ENCODE data around the gene AKAP12. TPM values are rescaled to one million over a fixed set of nuclear protein-coding genes. Genes with fewer than 3 reads are reported as not detected.

Gene AKAP12
- total RNA-seq, 1 donor from 2014 or later = 5.0 TPM

DNA sequence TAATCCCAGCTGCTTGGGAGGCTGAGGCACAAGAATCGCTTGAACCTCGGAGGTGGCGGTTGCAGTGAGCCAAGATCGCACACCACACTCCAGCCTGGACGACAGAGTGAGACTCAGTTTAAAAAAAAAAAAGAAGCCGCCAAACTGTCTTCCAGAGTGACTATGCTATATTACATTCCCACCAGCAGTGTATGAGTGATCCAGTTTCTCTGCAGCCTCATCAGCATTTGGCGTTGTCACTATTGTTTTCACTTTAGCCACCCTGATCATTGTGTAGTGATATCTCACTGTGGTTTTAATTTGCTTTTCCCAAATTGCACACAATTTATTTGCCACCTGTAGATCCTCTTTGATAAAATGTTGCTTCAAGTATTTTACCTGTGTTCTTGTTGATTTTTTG is 6.0 kb upstream of the AKAP12 start:
- intact Hi-C loops (cut with micrococcal nuclease) = no loop called here

DNA sequence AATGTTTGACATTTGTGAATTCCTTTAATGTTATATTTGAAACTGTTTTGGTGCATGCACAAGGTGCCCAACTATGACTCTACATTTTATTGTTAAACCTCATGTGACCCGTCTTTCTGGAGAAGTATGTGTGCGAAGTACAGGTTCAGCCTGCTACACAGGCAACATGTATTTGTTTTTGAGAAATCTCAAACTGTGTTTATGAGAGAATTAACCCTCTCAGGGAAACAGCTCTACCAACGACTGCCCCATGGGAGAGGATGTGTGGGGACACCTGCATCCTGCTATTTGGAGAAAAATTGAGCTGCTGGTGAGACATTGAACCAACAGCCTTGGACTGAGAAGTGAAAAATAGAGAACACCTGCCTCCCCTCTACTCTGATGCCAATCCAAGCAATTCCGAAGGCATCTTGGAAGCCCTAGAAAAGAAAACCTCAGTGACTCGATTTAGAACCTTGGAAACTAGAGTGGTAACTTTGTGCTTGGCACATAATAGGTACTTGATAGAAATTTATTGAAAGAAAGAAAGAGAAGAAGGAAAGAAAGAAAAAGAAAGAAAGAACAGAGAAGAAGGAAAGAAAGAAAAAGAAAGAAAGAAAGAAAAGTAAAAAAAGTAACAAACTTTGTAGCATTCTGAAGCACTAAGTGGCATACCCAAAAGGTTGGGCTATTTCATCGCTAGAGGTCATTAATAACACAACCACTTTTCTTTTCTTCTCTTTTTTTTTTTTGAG is 2.9 kb upstream of the AKAP12 start:
- intact Hi-C loops (cut with micrococcal nuclease) = no loop called here

DNA sequence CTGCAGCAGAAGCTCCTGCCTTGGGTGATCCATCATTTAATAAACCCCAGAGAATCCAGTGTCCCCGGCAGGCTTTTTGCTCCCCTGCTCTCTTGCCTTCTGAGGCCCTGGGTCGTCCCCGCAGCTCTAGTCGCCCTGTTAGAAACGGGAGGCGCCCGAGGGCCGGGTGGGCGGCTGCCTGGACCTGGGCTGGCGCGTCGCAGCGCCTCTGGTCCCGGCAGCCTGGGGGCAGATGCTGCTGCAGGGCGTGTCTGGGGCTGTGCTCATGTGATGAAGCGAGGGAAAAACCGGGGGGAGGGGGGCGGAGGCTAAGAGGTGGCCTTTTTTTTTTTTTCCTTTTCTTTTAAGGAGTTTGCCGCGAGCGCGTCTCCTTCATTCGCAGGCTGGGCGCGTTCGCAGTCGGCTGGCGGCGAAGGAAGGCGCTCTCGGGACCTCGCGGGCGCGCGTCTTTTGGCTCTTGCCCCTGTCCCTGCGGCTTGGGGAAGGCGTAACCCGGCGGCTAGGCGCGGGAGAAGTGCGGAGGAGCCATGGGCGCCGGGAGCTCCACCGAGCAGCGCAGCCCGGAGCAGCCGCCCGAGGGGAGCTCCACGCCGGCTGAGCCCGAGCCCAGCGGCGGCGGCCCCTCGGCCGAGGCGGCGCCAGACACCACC is 394 bp downstream of the AKAP12 start:
- intact Hi-C loops (cut with micrococcal nuclease) = loop anchor here (2.0 to 10.0 kb wide), 2 partner anchors 49 to 85 kb away; no protein-coding TSS in a partner anchor

DNA sequence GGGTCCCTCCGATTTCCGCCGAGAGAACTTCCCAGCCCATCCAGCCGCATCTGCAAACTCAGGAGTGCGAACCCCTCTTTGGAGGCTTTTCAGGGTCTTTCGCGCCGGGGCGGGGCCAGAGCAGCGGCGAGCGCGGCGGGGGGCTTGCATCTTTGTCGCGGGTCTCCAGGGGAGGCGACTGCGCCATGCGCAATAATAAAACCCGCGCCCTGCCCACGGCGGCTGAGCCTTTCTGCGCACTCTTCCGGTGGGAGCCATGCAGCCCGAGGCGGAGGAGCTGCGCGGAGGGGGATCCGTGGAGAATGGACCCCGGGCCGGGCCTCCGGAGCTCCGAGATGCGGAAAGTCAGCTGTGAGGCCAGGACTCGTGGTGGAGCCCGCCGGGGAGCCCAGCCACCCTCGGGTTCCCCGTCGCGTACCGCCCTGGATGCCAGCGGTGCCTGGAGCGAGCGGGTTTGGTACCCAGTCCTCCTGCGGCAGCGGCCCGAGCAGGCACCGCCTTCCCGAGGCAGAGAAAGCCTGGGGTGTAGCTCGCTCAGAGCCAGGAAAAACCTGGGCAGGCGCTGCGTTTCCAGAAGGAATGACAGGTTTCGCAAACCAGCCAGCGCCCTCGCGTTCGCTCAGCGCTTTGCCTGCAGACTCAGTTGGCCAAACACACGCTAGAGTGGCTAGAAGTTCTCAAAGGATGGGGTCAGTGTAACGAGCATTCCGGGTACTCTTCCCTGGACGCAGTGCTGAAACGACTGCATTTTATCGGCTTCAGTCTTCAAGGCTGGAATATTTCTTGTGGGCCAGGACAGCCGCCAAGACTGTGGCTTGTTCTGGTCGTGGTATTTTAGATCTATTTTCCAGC is 1.2 kb downstream of the AKAP12 start:
- intact Hi-C loops (cut with micrococcal nuclease) = loop anchor here (2.0 to 10.0 kb wide), 2 partner anchors 48 to 84 kb away; no protein-coding TSS in a partner anchor

DNA sequence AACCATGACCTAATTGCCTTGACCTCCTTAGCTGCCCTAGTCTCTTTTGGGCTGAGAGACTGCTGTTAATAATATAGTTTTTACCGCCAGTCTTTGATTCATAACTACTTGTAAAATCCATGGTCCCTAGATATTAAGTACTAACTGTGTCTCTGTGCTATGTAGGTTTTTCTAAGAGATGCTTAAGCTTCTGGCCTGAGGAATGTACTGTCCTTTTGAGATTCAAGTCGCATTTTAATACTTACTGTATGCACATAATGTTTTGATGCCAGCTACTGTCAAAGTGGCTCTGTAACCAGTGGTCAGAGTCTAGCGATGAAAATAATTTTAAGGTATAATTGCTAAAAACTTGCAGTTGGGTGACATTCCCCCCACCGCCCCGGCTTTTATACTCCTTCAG is 2.1 kb downstream of the AKAP12 start:
- intact Hi-C loops (cut with micrococcal nuclease) = loop anchor here (2.0 to 10.0 kb wide), 2 partner anchors 47 to 83 kb away; no protein-coding TSS in a partner anchor

DNA sequence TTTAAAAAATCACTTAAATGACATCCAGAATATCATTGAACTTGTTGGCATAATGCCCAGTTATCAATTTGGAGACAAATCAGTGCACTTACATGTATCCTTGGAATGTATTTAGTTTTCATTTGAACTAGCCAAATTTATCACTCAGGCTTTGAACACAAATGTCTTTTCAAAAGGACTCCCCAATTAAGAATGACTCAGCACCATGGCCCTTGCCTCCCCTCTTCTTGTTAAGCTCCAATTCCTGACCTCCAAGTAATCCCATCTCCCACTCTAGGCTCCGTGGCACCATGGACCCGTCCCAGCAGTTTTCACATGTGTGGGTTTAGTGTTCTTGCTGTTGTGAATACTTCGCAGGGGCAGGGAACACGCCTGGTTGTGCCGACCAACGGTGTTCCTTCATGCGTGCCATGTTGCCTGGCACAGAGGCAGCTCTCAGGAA is 2.7 kb downstream of the AKAP12 start:
- intact Hi-C loops (cut with micrococcal nuclease) = loop anchor here (10.0 kb wide), 1 partner anchor 82 kb away; no protein-coding TSS in a partner anchor

DNA sequence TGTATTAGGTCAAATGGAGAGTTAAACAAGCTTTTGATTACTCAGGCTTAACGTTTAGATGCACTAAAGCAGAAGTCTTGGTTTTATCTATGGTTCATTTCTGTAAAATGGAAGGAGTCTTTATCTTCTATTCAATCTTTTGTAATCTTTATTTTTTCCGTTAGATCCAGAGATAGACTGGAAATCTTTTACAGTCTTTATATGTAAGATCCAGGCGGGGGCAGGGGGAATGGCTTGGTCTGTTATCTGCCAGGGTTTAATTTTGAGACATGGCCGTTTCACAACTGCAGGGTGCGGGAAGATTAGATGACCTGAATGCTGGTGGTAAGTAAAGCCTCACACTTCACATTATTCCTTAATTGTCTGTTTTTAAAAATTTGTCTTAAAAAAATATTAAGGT is 3.7 kb downstream of the AKAP12 start:
- intact Hi-C loops (cut with micrococcal nuclease) = loop anchor here (10.0 kb wide), 1 partner anchor 81 kb away; no protein-coding TSS in a partner anchor

DNA sequence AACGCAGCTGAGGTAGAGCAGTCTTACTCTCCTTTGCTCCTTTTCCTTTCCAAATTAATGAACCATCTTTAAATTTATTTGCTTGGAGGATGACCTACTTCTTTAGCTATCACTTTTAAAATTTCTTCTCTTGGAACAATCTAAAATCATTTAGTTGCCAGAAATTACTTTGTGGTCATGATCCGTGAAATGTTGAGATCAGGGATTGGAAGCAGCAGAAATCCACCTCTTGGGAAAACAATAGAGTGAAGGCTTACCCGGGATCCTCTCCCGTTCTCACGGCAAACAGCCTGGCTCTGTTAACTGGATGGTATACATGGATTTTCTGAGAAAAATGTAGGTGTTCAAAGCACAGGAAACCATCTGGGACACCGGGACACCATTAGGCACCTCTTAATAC is 7.7 kb downstream of the AKAP12 start:
- intact Hi-C loops (cut with micrococcal nuclease) = loop anchor here (10.0 kb wide), 1 partner anchor 77 kb away; no protein-coding TSS in a partner anchor

DNA sequence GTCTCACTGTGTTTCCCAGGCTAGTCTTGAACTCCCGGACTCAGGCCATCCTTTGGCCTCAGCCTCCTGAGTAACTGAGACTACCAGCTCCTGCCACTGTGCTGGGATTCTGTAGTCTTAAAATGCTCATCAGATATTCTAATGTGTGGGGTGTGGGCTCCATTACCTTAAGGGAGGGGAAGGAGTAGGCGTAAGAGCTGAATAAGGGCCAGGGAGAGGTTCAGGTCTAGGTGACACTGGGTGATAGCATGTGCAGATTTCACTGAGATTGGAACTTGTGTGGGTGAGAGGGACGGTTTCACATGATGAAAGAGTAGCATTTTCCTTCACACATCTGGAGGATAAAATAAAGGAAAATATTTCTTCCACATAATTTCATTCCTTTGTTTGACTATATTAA is 8.5 kb downstream of the AKAP12 start:
- intact Hi-C loops (cut with micrococcal nuclease) = loop anchor here (10.0 kb wide), 1 partner anchor 77 kb away; no protein-coding TSS in a partner anchor

DNA sequence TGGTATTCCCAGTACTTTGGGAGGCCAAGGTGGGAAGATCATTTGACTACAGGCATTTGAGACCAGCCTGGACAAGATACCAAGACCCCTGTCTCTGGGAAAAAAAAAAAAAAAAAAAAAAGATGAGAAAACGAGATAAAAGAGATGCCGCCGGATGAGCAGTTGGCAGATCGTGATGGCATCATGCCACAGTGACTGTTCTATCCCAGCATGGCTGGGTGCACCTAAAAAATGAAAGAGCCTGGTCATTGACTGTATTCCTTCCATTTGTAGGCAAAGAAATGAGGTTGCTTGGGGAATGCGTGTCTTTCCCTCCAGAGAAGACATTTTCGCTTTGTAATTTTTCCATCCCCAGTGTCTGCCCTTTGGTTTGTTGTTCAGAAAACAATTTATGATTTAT is 12.9 kb downstream of the AKAP12 start:
- intact Hi-C loops (cut with micrococcal nuclease) = no loop called here

DNA sequence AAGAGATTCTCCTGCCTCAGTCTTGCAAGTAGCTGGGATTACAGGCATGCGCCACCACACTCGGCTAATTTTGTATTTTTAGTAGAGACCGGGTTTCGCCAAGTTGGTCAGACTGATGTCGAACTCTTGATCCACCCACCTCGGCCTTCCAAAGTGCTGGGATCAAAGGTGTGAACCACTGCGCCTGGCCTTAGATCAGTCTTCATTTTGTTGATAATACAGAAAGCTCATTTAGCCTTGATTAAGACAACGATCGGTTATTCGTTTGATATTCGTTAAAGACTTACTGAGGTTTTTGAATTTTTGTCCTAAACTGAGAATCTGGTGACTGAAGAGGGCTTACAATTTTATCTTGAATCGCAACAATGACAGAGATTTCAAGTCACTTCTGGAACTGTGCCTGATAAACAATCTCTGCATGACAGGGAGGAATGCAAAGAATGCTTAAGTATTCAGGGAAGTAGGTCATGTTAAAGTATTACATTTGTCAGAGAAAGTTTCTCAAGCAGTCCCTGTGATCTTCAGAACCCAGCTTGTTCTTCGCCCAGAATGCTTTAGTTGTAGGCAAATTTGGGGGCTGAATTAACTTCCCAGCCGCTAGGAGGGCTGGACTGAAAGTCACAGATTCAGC is 14.8 kb downstream of the AKAP12 start:
- intact Hi-C loops (cut with micrococcal nuclease) = no loop called here

DNA sequence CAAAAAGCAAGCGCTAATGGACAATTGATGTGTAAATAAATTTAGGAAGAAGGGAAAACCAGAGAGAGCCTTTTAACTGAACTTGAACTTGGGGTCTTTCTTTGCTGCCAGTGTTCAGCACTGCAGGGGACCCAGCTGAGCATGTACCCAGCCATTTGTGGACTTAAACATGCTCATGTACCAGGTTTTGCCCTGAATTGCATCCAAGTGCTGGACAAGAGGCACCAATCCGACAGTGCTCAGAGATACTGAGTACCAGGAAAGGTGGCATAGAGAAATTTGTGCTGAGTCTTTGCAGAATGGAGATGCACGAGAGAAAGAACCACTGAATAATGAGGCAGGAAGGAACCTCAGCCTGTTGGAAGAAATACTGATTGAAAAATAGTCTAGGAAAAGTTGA is 16.0 kb downstream of the AKAP12 start:
- intact Hi-C loops (cut with micrococcal nuclease) = no loop called here

DNA sequence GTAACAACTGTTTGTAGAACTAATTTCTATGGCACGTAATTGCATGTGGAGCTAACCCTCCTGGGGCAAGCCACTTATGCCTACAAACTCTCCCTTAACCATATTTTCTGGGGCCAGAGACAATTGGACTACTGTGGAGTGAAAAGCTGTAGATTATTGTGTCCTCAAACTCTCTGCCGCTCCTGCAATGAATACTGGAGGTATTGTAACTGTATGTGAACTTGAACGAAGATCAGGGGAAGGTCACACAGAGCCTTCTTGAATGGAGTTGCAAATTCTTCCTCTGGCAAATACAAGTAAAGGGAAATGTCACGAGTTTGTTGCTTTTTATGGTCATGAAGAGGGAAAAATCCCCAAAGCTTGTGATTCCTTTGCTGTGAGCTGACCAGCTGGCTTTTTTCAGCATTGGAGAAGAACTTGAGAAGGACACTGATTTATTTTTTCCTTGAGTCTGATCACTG is 18.2 kb downstream of the AKAP12 start:
- intact Hi-C loops (cut with micrococcal nuclease) = no loop called here

DNA sequence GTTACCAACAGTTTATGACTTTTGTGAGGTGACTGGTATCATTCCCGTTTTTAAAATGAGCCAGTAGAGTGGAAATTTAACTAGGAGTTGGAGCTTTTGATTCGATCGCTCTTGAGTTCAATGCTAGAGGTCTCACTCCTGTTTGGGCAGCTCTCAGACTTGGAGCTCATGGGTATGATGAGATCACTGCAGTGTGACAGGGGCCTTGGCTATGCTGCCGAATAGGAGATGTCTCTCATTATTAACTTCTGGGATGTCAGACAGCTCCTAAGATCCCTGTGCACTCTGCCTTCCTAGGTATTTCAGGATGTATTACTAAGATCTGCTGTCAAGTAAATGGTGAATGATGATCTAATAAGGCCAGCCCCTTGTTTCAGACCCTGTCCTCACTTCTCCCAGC is 20.4 kb downstream of the AKAP12 start:
- intact Hi-C loops (cut with micrococcal nuclease) = no loop called here

DNA sequence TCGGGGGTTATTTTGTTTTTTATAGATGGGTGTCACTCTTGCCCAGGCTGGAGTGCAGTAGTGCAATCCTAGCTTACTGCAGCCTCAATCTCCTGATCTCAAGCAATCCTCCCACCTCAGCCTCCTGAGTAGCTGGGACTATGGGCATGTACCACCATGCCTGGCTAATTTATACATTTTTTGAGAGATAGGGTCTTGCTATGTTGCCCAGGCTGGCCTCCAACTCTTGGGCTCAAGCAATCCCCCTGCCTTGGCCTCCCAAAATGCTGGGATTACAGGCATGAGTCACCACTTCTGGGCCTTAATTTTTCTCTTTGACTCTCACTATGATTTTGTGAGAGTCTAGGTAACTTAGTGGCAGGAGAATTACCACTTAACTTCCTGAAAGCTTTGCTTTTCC is 23.3 kb downstream of the AKAP12 start:
- intact Hi-C loops (cut with micrococcal nuclease) = no loop called here

DNA sequence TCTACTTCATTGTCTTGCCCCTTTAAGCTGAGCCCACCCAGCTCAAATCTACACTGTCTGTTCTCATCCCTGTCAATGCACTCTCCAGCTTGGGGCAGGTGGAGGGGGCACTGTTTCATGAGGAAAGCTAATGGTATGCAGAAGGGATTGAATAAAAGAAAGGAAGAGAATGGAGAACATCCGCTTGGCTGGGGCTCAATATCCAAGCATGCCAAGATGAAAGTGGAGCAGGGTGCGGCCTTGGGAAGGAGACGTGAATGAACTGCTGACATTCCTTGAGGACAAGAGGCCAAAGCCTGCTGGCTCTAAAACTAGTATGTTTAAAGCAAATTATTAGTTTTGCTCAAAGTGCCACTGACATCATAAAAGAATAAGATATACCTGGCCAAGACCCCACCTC is 24.2 kb downstream of the AKAP12 start:
- intact Hi-C loops (cut with micrococcal nuclease) = no loop called here

DNA sequence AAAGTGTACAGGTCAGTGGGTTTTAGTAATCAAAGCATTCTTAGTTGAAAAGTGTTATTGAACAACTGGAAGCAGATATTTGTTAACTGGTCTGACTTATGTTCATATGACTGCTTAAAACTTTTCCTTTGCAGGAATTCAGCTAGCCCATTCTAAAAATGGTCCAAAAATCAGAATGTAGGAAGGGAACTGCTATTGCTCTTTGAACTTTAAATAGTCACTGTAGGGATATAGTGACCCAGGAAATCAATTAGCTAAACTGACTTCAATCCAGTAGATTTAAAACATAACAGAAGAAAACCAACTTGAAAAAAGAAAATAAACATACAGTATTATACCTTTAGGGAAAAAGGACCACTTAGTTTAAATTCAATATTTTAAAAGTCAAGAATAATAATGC is 25.5 kb downstream of the AKAP12 start:
- intact Hi-C loops (cut with micrococcal nuclease) = no loop called here

DNA sequence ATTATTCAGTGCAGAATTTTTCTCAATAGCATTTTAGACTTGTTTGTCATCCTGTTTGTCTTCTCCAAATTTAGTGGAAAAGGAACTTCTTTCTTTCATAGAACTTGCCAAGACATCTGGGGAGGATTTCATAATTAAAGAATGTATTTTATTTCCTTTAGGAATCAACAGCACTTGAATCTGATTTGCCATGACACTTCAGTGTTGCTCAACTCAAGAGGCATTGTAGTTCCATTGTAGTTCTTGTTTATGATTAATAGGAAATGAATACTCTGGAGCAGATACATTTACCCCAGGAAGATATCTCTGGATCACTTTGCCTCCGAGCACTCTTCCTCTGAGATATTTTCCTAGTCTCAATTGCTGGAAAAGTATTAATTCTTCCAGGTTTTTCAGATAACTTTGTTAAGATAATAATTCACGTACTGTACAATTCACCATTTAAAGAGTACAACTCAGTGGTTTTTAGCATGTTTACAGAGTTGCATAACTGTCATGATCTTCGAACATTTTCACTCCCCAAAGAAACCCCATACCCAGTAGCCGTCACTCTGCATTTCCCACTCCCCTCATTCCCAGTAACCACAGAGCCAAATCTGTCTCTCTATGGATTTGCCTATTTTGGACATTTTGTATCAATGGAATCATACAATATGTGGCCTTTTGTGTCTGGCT is 29.7 kb downstream of the AKAP12 start:
- intact Hi-C loops (cut with micrococcal nuclease) = no loop called here

DNA sequence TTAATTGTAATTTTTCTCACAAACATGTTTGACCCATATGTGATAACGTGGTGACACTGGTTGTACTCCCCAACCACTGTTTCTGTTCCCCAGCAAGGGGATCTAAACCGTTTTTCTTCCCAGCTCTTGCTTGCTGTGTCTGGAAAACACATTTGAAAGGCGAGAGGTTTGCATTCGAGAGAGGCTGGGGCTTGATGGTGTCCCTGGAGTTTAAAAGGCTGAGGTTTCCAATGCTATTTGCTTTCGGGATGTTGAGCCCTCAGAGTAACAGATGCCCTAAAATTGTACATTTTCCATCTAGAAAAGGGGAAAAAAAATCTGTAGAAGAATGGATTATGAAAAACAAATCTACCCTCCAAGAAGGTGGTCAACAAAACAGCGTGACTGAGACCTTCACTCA is 35.4 kb downstream of the AKAP12 start:
- intact Hi-C loops (cut with micrococcal nuclease) = no loop called here

DNA sequence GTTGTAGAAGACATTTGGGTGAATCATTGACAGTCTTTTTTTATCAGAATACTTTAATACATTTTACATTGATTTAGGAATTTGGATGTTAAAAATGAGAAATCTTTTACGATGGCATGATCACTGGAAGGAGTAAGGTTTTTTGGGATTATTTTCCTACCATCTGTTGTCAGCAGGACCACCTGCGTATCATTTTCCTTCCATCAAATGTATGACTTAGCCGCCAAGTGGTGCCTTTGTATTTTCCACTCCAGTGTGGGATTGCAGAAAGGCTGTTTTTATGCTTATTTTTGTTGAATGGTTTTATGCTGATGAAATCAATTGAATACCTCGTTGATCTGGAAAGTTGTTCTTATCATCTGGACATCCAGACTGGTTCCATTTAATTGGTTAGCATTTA is 35.8 kb downstream of the AKAP12 start:
- intact Hi-C loops (cut with micrococcal nuclease) = no loop called here

Data from T-helper 2 cell treated with Interferon-gamma antibody and Interleukin-4, amounts not matched to agents 100 ng/mL and 5 ng/mL, for 36 hours (primary cell).